ENCODE data around the gene TRIM8. TPM values are rescaled to one million over a fixed set of nuclear protein-coding genes. Genes with fewer than 3 reads are reported as not detected.

Gene TRIM8
- total and polyA plus RNA-seq, 9 donors, result 35.2 to 96.6 (median 79.8) TPM

GRCh38 chr10:102613785-102614184 is 30.5 kb upstream of the TRIM8 start:
- DNase-seq, result peak; percentile 68
- Histone ChIP-seq H3K27ac (ENCODE audit: low read length) (no peak overlapping the region), H3K27me3 (ENCODE audit: control insufficient read depth, insufficient read depth, low read length) (no peaks in the 10 kb centered on the region), H3K9me3 (replicated peaks; ENCODE audit: control insufficient read depth, low read depth, low read length) (no peaks in the 10 kb centered on the region), H3K36me3 (ENCODE audit: control insufficient read depth, insufficient read depth, low read length) (peaks cover 39% of the 10 kb centered on the region), H3K4me1 (ENCODE audit: control insufficient read depth, insufficient read depth, low read length) (peaks cover 70% of the 10 kb centered on the region), H3K4me3 (ENCODE audit: low read length) (no peak overlapping the region)
- 42% methylated on average over 8 of the region's 8 CpGs for WGBS (ENCODE audit: insufficient coverage)

- H3K4me3 ChIP-seq (ENCODE audit: low read length), result no peak overlapping the region
- H3K4me1 ChIP-seq (ENCODE audit: control insufficient read depth, insufficient read depth, low read length), result peaks cover 81% of the 10 kb centered on the region
- no peaks in the 10 kb centered on the region for H3K9me3 ChIP-seq (replicated peaks; ENCODE audit: control insufficient read depth, low read depth, low read length)
- peaks cover 45% of the 10 kb centered on the region for H3K36me3 ChIP-seq (ENCODE audit: control insufficient read depth, insufficient read depth, low read length)
- 83% methylated on average over 4 of the region's 5 CpGs for WGBS (ENCODE audit: insufficient coverage)
- DNase-seq, result no peak
- H3K27ac ChIP-seq (ENCODE audit: low read length), result no peak overlapping the region
- no peaks in the 10 kb centered on the region for H3K27me3 ChIP-seq (ENCODE audit: control insufficient read depth, insufficient read depth, low read length)
Measured at GRCh38 chr10:102614888-102615287, 29.4 kb upstream of the TRIM8 start.

DNA sequence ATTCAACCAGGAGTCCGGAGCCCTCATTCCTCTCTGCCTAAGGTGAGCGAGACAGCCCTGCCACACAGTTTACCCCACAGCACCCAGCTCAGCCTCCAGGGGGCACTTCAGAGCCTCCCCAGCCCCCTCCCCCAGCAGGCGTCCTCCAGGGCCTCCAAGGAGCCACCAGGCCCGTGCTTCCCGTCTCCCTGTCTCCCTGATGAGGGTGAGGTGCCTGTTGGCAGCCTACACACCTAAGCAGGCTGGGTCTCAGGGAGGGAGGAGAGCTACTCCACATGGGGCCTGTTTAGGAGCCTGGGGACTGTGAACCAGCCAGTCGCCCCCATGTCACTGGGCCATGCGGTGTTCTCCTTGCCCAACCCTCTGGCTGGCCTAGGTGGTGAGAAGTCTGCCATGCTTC is 28.9 kb upstream of the TRIM8 start:
- DNase-seq, result no peak

DNA sequence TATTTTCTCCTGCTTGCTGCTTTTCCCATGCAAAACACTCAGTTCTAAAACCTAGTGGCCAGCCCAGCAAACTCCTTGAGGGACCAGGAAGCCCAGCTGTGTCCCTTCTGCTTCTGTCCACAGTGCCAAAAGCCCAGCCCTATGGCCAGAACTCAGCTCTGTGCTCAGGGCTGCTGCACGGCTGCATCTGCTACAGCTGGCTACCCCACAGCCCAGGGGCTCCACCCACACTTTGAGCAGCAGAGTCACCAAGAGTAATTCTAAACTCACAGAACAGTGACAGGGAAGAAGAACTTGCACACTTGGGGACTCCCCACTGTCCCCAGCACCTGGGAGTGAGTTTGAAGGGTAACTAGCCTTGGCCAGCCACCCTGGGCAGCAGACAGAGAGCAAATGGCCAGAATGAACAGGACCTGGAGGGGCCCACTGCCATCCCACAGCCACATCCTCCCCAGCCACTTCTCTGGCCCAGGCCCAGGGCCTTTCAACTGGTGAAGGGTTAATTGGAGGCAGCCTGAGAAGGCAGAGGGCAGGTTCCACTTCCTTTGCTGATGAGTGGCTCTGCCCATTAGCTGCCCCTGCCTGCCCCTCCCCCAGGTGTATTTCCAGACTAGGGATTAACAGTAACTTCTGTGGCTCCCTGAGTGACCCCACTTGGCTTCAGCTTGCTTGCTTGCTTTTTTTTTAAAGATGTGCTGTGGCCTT is 28.1 kb upstream of the TRIM8 start:
- no peak overlapping the region for H3K4me3 ChIP-seq (ENCODE audit: low read length)
- DNase-seq, result peak; percentile 97
- H3K27ac ChIP-seq (ENCODE audit: low read length), result peak overlapping the region; percentile 80
- peaks cover 53% of the 10 kb centered on the region for H3K36me3 ChIP-seq (ENCODE audit: control insufficient read depth, insufficient read depth, low read length)
- no peaks in the 10 kb centered on the region for H3K27me3 ChIP-seq (ENCODE audit: control insufficient read depth, insufficient read depth, low read length)
- peaks cover 92% of the 10 kb centered on the region for H3K4me1 ChIP-seq (ENCODE audit: control insufficient read depth, insufficient read depth, low read length)
- H3K9me3 ChIP-seq (replicated peaks; ENCODE audit: control insufficient read depth, low read depth, low read length), result no peaks in the 10 kb centered on the region
- WGBS (ENCODE audit: insufficient coverage), result 0% methylated on average over 1 of the region's 1 CpG

More for the DNA sequence above, 28.9 kb upstream of the TRIM8 start:
- peaks cover 50% of the 10 kb centered on the region for H3K36me3 ChIP-seq (ENCODE audit: control insufficient read depth, insufficient read depth, low read length)
- 49% methylated on average over 7 of the region's 7 CpGs for WGBS (ENCODE audit: insufficient coverage)
- no peak overlapping the region for H3K4me3 ChIP-seq (ENCODE audit: low read length)
- peak overlapping the region; percentile 62 for H3K27ac ChIP-seq (ENCODE audit: low read length)
- no peaks in the 10 kb centered on the region for H3K9me3 ChIP-seq (replicated peaks; ENCODE audit: control insufficient read depth, low read depth, low read length)
- H3K4me1 ChIP-seq (ENCODE audit: control insufficient read depth, insufficient read depth, low read length), result peaks cover 85% of the 10 kb centered on the region
- no peaks in the 10 kb centered on the region for H3K27me3 ChIP-seq (ENCODE audit: control insufficient read depth, insufficient read depth, low read length)

GRCh38 chr10:102617041-102617440 is 27.2 kb upstream of the TRIM8 start:
- no peak for DNase-seq
- 89% methylated on average over 5 of the region's 9 CpGs for WGBS (ENCODE audit: insufficient coverage)
- H3K27me3 ChIP-seq (ENCODE audit: control insufficient read depth, insufficient read depth, low read length), result no peaks in the 10 kb centered on the region
- H3K9me3 ChIP-seq (replicated peaks; ENCODE audit: control insufficient read depth, low read depth, low read length), result no peaks in the 10 kb centered on the region
- peaks cover 53% of the 10 kb centered on the region for H3K36me3 ChIP-seq (ENCODE audit: control insufficient read depth, insufficient read depth, low read length)
- H3K4me1 ChIP-seq (ENCODE audit: control insufficient read depth, insufficient read depth, low read length), result peaks cover 95% of the 10 kb centered on the region
- H3K27ac ChIP-seq (ENCODE audit: low read length), result no peak overlapping the region
- H3K4me3 ChIP-seq (ENCODE audit: low read length), result no peak overlapping the region

- no peak for DNase-seq
- Histone ChIP-seq H3K4me3 (ENCODE audit: low read length) (no peak overlapping the region), H3K36me3 (ENCODE audit: control insufficient read depth, insufficient read depth, low read length) (peaks cover 50% of the 10 kb centered on the region), H3K4me1 (ENCODE audit: control insufficient read depth, insufficient read depth, low read length) (peaks cover 91% of the 10 kb centered on the region), H3K9me3 (replicated peaks; ENCODE audit: control insufficient read depth, low read depth, low read length) (no peaks in the 10 kb centered on the region), H3K27me3 (ENCODE audit: control insufficient read depth, insufficient read depth, low read length) (no peaks in the 10 kb centered on the region), H3K27ac (ENCODE audit: low read length) (no peak overlapping the region)
- WGBS (ENCODE audit: insufficient coverage), result 92% methylated on average over 5 of the region's 8 CpGs
Measured at GRCh38 chr10:102617816-102618215, 26.5 kb upstream of the TRIM8 start.

DNA sequence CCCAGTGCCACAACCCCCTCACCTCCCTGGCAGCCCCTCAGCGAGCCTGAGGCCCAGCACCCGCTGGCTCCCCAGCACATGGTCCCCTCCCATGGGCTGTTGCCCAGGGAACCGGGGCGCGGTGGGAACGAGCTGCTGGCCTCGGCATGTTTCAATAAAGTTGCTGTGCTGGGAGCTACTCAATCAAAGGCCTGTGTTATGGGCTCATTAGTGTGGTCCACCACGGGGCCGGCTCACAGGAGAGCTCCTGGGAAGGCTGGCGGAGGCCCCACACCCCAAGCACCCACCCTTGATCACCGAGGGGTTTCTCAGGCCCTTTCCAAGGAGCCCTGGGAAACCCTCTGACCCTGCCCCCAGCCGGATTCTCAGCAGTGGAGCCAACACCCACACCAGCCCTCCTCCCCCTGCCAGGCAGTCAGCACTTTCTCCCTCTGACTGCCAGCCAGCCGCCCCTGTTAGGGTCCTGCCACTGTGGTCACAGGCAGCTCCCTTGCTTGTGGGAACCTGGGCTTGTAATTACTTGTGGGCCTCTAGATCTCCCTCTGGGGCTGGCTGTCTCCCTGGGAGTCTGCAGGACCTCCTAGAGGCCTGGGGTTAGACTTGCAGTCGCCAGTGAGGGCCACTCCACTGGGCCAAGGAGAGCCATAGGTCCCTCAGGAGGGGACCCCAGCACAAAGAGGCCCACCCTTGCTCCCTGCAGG is 24.8 kb upstream of the TRIM8 start:
- peak overlapping the region; percentile 74 for H3K27ac ChIP-seq (ENCODE audit: low read length)
- H3K4me1 ChIP-seq (ENCODE audit: control insufficient read depth, insufficient read depth, low read length), result peaks cover 77% of the 10 kb centered on the region
- no peaks in the 10 kb centered on the region for H3K9me3 ChIP-seq (replicated peaks; ENCODE audit: control insufficient read depth, low read depth, low read length)
- WGBS (ENCODE audit: insufficient coverage), result 53% methylated on average over 13 of the region's 14 CpGs
- H3K36me3 ChIP-seq (ENCODE audit: control insufficient read depth, insufficient read depth, low read length), result peaks cover 47% of the 10 kb centered on the region
- no peak overlapping the region for H3K4me3 ChIP-seq (ENCODE audit: low read length)
- H3K27me3 ChIP-seq (ENCODE audit: control insufficient read depth, insufficient read depth, low read length), result no peaks in the 10 kb centered on the region
- DNase-seq, result no peak

DNA sequence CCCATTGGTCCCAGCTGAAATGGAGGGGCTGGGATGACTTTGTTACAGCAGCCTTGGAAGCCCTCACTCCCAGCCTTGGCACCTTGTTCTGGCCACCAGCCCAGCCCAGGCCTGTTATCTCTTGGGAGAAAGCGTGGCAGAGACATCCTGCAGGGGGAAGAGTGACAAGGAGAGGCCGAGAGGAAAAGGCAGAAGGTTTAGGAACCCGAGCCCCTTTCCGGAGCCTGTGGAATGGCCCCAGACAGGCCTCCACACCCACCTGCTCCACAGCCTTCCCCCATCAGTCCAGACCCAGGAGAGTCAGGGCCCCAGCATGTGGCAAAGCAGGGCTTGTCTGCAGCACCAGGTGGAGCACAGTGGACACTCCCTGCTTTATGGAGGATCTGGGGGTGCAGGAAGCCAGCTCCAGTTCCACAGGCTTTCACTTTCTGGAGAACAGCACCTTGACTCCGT is 24.1 kb upstream of the TRIM8 start:
- peaks cover 45% of the 10 kb centered on the region for H3K36me3 ChIP-seq (ENCODE audit: control insufficient read depth, insufficient read depth, low read length)
- H3K4me1 ChIP-seq (ENCODE audit: control insufficient read depth, insufficient read depth, low read length), result peaks cover 72% of the 10 kb centered on the region
- no peaks in the 10 kb centered on the region for H3K9me3 ChIP-seq (replicated peaks; ENCODE audit: control insufficient read depth, low read depth, low read length)
- no peak for DNase-seq
- peak overlapping the region; percentile 74 for H3K27ac ChIP-seq (ENCODE audit: low read length)
- no peak overlapping the region for H3K4me3 ChIP-seq (ENCODE audit: low read length)
- 20% methylated on average over 1 of the region's 5 CpGs for WGBS (ENCODE audit: insufficient coverage)
- no peaks in the 10 kb centered on the region for H3K27me3 ChIP-seq (ENCODE audit: control insufficient read depth, insufficient read depth, low read length)

- Histone ChIP-seq H3K4me1 (ENCODE audit: control insufficient read depth, insufficient read depth, low read length) (peaks cover 71% of the 10 kb centered on the region), H3K9me3 (replicated peaks; ENCODE audit: control insufficient read depth, low read depth, low read length) (no peaks in the 10 kb centered on the region), H3K27ac (ENCODE audit: low read length) (peak overlapping the region; percentile 72), H3K27me3 (ENCODE audit: control insufficient read depth, insufficient read depth, low read length) (no peaks in the 10 kb centered on the region), H3K4me3 (ENCODE audit: low read length) (no peak overlapping the region), H3K36me3 (ENCODE audit: control insufficient read depth, insufficient read depth, low read length) (peaks cover 39% of the 10 kb centered on the region)
- peak; percentile 55 for DNase-seq
- 65% methylated on average over 10 of the region's 15 CpGs for WGBS (ENCODE audit: insufficient coverage)
Measured at GRCh38 chr10:102620591-102621442, 23.5 kb upstream of the TRIM8 start.
